Kidney (tissue), 14 donors: ENCODE data around the gene ABHD18. TPM values are rescaled to one million over a fixed set of nuclear protein-coding genes. Genes with fewer than 3 reads are reported as not detected.
A peak's percentile ranks its signal among the peaks of the same experiment; 100 is the strongest.
"Not testable (repeated sequence)": the region's sequence is repeated elsewhere in the genome, so short reads cannot be mapped to it uniquely, and the experiment has no call there.

Experiments used
- DNase-seq, 5 donors: peaks; one replicate each; pipeline ENCODE4 v3.0.0-alpha.2; 2013 to 2020
- FAIRE-seq: peaks from 2 replicates; lab custom pipeline; 2012; peaks lifted over from hg19 to GRCh38; lab: Jason Lieb, UNC
- H3K27ac ChIP-seq, 2 donors: one replicate each; pipeline ENCODE4 v1.7.0; 2013; ENCODE audit warnings: low read depth in 2 of 2, low read length in 2 of 2, inconsistent platforms in 1 of 2
- H3K27me3 ChIP-seq: one replicate; pipeline ENCODE4 v1.7.1; 2013; ENCODE audit warnings: low read length, inconsistent platforms; ENCODE audit not compliant: control insufficient read depth, insufficient read depth
- H3K36me3 ChIP-seq, 3 donors: one replicate each; pipeline versions ENCODE4 v1.7.0 to v1.7.1; 2013; ENCODE audit warnings: low read length in 3 of 3, control low read depth in 1 of 3, inconsistent platforms in 1 of 3; ENCODE audit not compliant: insufficient read depth in 3 of 3, control insufficient read depth in 2 of 3
- H3K4me1 ChIP-seq, 3 donors: one replicate each; pipeline versions ENCODE4 v1.7.0 to v1.7.1; 2013; ENCODE audit warnings: low read length in 3 of 3, inconsistent platforms in 1 of 3, low read depth in 1 of 3; ENCODE audit not compliant: control insufficient read depth in 2 of 3, insufficient read depth in 2 of 3
- H3K4me3 ChIP-seq, 3 donors: one replicate each; pipeline versions ENCODE4 v1.7.0 to v1.8.1; 2013; ENCODE audit warnings: low read length in 3 of 3, control low read depth in 1 of 3, inconsistent platforms in 1 of 3
- H3K9ac ChIP-seq, 3 donors: one replicate each; pipeline versions ENCODE4 v1.7.0 to v1.7.1; 2013; ENCODE audit warnings: low read length in 3 of 3, control low read depth in 1 of 3, inconsistent platforms in 1 of 3
- H3K9me3 ChIP-seq, 3 donors: one replicate each; pipeline versions ENCODE4 v1.7.0 to v1.7.1; 2013; ENCODE audit warnings: low read length in 3 of 3, control low read depth in 1 of 3, inconsistent platforms in 1 of 3; ENCODE audit not compliant: control insufficient read depth in 2 of 3, insufficient read depth in 1 of 3
- intact Hi-C: fragments of 100-400 bp; cut with DNase I; formaldehyde crosslinking; loops from one replicate; pipeline ENCODE4 v1.11.1; 2022
- polyA plus RNA-seq: library from polyadenylated mRNA; stranded (reverse); fragments of 350-450 nt; fragmentation: Illumina TruSeq; extraction: RNeasy Lipid Tissue Mini Kit (QIAGEN cat#74804); gene quantifications from one replicate; pipeline ENCODE4 v1.2.3, GENCODE V29; 2014; ENCODE audit warnings: low read depth, low replicate concordance; ENCODE audit not compliant: insufficient read depth
- total RNA-seq: library from RNA; stranded (reverse); fragmentation: NEBNext Ultra II Directional; extraction: Animal tissue kit (Norgen Biotek cat#: 25700); gene quantifications from one replicate; pipeline ENCODE4 v1.2.1, GENCODE V29; 2021
- TF ChIP-seq, protein P1 (sequence below): IDR thresholded peaks from 3 replicates; pipeline ENCODE4 v1.5.1; 2012; ENCODE audit warnings: mild to moderate bottlenecking, moderate library complexity, borderline replicate concordance; ENCODE audit not compliant: insufficient read depth; ENCODE audit errors: extremely low read depth
- donor health status: control.
- donor health status: control.
- donor health status: control.
- donor health status: control.
- donor health status: control.
- donor health status: DM: yes; HTN: yes; CAD: no.
- donor health status: Normal renal cell carcinoma (clear cell type).

The ABHD18 gene
- total and polyA plus RNA-seq, 2 donors from 2014 or later, result 5.6 to 12.3 TPM

DNA sequence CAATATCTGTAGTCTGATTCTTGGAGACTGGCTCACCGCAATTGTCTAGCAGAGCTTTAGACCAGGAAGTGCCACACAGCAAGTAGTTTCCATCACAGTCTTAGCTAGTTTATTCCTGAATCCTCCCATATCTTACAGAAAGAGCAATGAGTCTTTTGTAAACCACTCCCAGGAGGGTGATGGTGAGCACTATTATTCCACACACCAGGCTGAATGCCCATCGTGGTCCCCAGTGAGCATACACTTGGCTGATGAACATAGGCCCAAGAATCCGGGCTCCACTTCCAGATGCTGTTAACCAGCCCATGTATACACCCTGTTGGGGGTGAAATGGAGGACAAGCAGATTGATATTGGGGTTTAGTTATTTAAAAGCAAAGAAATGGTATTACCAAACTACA is 44.7 kb upstream of the ABHD18 start:
- Histone ChIP-seq H3K4me1 (no peaks in the 10 kb centered on the region), H3K4me3 (no peak overlapping the region), H3K27me3 (no peaks in the 10 kb centered on the region), H3K27ac (no peak overlapping the region), H3K9ac (no peak overlapping the region), H3K36me3 (peaks cover 2 to 6% (median 5%) of the 10 kb centered on the region in 3 donors), H3K9me3 (no peaks in the 10 kb centered on the region)
- DNase-seq (no peak), FAIRE-seq (no peak)
- TF ChIP-seq, protein P1, sequence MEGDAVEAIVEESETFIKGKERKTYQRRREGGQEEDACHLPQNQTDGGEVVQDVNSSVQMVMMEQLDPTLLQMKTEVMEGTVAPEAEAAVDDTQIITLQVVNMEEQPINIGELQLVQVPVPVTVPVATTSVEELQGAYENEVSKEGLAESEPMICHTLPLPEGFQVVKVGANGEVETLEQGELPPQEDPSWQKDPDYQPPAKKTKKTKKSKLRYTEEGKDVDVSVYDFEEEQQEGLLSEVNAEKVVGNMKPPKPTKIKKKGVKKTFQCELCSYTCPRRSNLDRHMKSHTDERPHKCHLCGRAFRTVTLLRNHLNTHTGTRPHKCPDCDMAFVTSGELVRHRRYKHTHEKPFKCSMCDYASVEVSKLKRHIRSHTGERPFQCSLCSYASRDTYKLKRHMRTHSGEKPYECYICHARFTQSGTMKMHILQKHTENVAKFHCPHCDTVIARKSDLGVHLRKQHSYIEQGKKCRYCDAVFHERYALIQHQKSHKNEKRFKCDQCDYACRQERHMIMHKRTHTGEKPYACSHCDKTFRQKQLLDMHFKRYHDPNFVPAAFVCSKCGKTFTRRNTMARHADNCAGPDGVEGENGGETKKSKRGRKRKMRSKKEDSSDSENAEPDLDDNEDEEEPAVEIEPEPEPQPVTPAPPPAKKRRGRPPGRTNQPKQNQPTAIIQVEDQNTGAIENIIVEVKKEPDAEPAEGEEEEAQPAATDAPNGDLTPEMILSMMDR, result no peak
- intact Hi-C loops, result no loop called here

DNA sequence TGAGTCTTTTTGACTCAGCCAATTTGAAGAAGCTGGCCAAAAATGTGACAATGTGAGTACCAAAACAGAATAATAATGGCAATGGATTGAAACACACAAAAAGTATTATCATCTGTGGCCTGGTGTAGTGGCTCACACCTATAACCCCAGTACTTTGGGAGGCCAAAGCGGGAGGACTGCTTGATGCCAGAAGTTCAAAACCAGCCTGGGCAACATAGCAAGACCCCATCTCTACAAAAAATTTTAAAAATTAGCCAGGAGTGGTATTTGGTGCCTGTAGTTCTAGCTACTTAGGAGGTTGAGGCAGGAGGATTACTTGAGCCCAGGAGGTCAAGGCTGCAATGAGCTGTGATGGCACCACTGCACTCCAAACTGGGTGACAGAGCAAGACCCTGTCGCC is 43.0 kb upstream of the ABHD18 start:
- Histone ChIP-seq H3K4me1 (no peaks in the 10 kb centered on the region), H3K9ac (no peak overlapping the region), H3K27ac (no peak overlapping the region), H3K9me3 (no peaks in the 10 kb centered on the region), H3K27me3 (no peaks in the 10 kb centered on the region), H3K36me3 (peaks cover 2 to 6% (median 5%) of the 10 kb centered on the region in 3 donors), H3K4me3 (no peak overlapping the region)
- FAIRE-seq (no peak), DNase-seq (no peak)
- intact Hi-C loops, result no loop called here
- TF ChIP-seq, protein P1, result no peak

DNA sequence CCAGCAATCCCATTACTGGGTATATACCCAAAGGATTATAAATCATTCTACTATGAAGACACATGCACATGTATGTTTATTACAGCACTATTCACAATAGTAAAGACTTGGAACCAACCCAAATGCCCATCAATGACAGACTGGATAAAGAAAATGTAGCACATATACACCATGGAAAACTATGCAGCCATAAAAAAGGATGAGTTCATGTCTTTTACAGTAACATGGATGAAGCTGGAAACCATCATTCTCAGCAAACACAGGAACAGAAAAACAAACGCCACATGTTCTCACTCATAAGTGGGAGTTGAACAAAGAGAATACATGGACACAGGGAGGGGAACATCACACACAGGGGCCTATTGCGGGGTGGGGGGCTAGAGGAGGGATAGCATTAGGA is 39.5 kb upstream of the ABHD18 start:
- H3K27me3 ChIP-seq, FAIRE-seq, intact Hi-C loops, H3K9me3 ChIP-seq, H3K4me3 ChIP-seq, H3K27ac ChIP-seq, DNase-seq, H3K4me1 ChIP-seq, H3K9ac ChIP-seq, H3K36me3 ChIP-seq: not testable (repeated sequence)

DNA sequence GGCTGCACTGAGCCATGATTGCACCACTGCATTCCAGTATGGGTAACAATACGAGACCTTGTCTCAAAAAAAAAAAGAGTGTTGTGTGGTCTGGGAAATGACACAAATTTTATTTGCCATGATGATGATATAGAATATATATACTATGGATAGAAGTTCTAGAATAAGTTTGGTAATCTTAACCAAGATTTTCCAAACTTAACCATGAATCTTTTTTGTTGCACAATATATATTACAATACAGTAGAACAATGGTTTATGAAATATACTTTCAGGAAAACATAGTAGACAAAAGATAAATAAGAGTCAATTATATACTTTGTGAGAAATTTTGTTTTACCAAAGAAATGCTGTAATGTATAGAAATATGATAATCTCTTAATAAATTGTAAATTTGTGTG is 35.0 kb upstream of the ABHD18 start:
- H3K36me3 ChIP-seq, result peaks cover 0 to 3% (median 0%) of the 10 kb centered on the region in 3 donors
- no peak for DNase-seq
- H3K4me1 ChIP-seq, result no peaks in the 10 kb centered on the region
- no peak overlapping the region for H3K9ac ChIP-seq
- no peak overlapping the region for H3K27ac ChIP-seq
- TF ChIP-seq, protein P1, result no peak
- no peaks in the 10 kb centered on the region for H3K27me3 ChIP-seq
- H3K9me3 ChIP-seq, result no peaks in the 10 kb centered on the region
- H3K4me3 ChIP-seq, result no peak overlapping the region
- FAIRE-seq, result peak; percentile 66
- intact Hi-C loops, result no loop called here

DNA sequence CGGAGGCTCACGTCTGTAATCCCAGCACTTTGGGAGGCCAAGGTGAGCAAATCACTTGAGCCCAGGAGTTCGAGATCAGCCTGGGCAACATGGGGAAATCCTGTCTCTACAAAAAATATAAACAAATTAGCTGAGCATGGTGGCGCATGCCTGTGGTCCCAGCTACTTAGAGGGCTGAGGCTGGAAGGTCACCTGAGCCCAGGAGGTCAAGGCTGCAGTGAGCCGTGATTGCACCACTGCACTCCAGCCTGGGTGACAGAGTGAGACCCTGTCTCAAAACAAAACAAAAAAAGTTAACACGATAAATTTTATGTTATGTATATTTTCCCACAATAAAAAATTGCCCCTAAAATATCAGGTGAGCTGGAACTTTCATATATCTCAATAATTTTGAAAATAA is 33.4 kb upstream of the ABHD18 start:
- intact Hi-C loops, H3K9me3 ChIP-seq, H3K4me3 ChIP-seq, H3K9ac ChIP-seq, H3K36me3 ChIP-seq, H3K27me3 ChIP-seq, DNase-seq, H3K27ac ChIP-seq, H3K4me1 ChIP-seq, FAIRE-seq: not testable (repeated sequence)
